AG09309 (cell line): ENCODE measurements around the gene NOC4L.
A peak's percentile ranks its signal among the peaks of the same experiment; 100 is the strongest.

Experiments used
- DNase-seq: peaks from one replicate; pipeline ENCODE4 v3.0.0-alpha.2; 2010; ENCODE audit warnings: low read depth
- H3K4me3 ChIP-seq: 2 replicates; pipeline ENCODE4 v1.5.1; 2011; ENCODE audit warnings: mild to moderate bottlenecking, low read depth, low read length, moderate library complexity; ENCODE audit not compliant: control insufficient read depth
- CTCF ChIP-seq: IDR thresholded peaks from 2 replicates; pipeline ENCODE4 v1.5.1; 2011; ENCODE audit warnings: mild to moderate bottlenecking, low read depth, low read length, inconsistent platforms; ENCODE audit not compliant: insufficient read depth, control insufficient read depth; ENCODE audit errors: missing control alignments

The NOC4L gene

DNA sequence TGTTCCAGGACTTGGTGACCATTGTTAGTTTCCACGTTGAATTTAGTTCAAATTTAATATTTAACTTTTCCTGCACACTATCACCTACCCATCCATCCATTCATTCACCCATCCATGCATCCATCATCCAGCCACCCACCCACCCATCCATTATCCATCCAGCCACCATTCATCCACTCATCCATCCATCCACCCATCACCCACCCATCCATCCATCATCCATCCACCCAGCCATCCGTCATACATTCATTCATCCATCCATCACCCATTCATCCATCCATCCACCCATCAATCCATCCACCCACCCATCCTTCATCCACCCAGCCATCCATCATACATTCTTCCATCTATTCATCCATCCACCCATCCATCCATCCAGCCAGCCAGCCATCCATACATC, 21.8 kb downstream of the NOC4L start:
- no peak overlapping the region for H3K4me3 ChIP-seq
- no peak for TF ChIP-seq CTCF
- no peak for DNase-seq

DNA sequence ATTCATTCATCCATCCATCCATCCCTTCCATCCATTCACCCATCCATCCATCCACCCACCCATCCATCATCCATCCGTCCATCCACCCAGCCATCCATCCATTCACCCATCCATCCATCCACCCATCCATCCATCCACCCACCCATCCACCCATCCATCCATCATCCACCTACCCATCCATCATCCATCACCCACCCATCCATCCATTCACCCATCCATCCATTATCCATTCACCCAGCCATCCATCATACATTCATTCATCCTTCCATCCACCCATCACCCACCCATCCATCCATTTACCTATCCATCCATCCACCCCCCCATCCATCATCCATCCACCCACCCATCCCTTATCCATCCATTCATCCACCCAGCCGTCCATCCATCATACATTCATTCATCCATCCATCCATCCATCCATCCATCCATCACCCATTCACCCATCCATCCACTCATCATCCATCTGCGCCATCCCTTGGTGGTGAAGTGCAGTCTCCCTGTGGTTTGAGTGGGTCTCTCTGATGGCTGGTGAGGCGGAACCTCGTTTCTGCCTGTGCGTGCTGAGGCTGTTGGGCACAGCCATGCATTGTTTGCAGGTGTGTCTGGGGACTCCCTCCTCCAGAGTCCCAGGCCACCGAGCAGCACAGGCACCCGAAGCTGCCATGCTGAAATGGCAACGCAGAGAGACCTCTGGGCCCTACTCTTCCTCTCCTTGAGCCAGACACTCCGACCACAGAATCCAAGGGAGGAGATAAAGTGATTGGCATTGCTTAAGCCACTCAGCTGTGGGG, 22.7 kb downstream of the NOC4L start:
- DNase-seq: no peak
- TF ChIP-seq CTCF: no peak

GRCh38 chr12:132167611-132168310, 23.5 kb downstream of the NOC4L start:
- DNase-seq: no peak
- no peak for TF ChIP-seq CTCF
- H3K4me3 ChIP-seq: no peak overlapping the region

More for the DNA sequence above, 22.7 kb downstream of the NOC4L start:
- H3K4me3 ChIP-seq: no peak overlapping the region

- no peak for TF ChIP-seq CTCF
- no peak overlapping the region for H3K4me3 ChIP-seq
- no peak for DNase-seq
Observed at GRCh38 chr12:132168311-132169031, 24.2 kb downstream of the NOC4L start.

- no peak overlapping the region for H3K4me3 ChIP-seq
- no peak for DNase-seq
- no peak for TF ChIP-seq CTCF
Observed at GRCh38 chr12:132169376-132169775, 25.1 kb downstream of the NOC4L start.

GRCh38 chr12:132170094-132170636, 25.9 kb downstream of the NOC4L start:
- H3K4me3 ChIP-seq: no peak overlapping the region
- TF ChIP-seq CTCF: no peak
- peak; percentile 62 for DNase-seq
